ENCODE results near the gene VEGFD. TPM values are rescaled to one million over a fixed set of nuclear protein-coding genes. Genes with fewer than 3 reads are reported as not detected.

Gene VEGFD
- total and polyA plus RNA-seq, 2 of the 4 experiments (the other 2 are of a cell fraction): 0.18 to 0.19 TPM

GRCh38 chrX:15340867-15341266 lies 43.3 kb downstream of the VEGFD start:
- TF ChIP-seq USF2 (IDR thresholded peaks at IDR 0.05; ENCODE audit: low read depth, low read length) (no peak), CHD1 (IDR thresholded peaks at IDR 0.05; ENCODE audit: low read depth, low read length) (no peak), ELK1 (IDR thresholded peaks at IDR 0.05; ENCODE audit: borderline replicate concordance, low read depth, low read length) (no peak), RAD21 (IDR thresholded peaks at IDR 0.05; ENCODE audit: low read length) (no peak), MAZ (IDR thresholded peaks at IDR 0.05; ENCODE audit: borderline replicate concordance, low read depth, low read length) (no peak), CEBPB (IDR thresholded peaks at IDR 0.05; ENCODE audit: low read depth, low read length) (no peak), MXI1 (IDR thresholded peaks at IDR 0.05; ENCODE audit: borderline replicate concordance, low read depth, low read length) (no peak), POLR2A (IDR thresholded peaks at IDR 0.05; ENCODE audit: low read depth, low read length) (no peak), RCOR1 (IDR thresholded peaks at IDR 0.05; ENCODE audit: insufficient replicate concordance, low read length) (no peak), NFE2L2 (IDR thresholded peaks at IDR 0.05; ENCODE audit: low read depth, low read length) (no peak), FOS (IDR thresholded peaks at IDR 0.05; ENCODE audit: low read depth, low read length) (no peak), MAFK (IDR thresholded peaks at IDR 0.05; ENCODE audit: low read depth, low read length) (no peak), BHLHE40 (IDR thresholded peaks at IDR 0.05; ENCODE audit: low read depth, low read length) (no peak), SMC3 (IDR thresholded peaks at IDR 0.05; ENCODE audit: low read depth, low read length) (no peak), CTCF (conservative IDR thresholded peaks at IDR 0.05; ENCODE audit: low read depth, low read length) (no peak), RFX5 (IDR thresholded peaks at IDR 0.05; ENCODE audit: low read depth, low read length) (no peak)
- no peak overlapping the region for H4K91ac ChIP-seq (ENCODE audit: insufficient read depth, low read depth, low read length)
- no peak overlapping the region for H2BK20ac ChIP-seq (ENCODE audit: low read depth, low read length)
- DNase-seq (no peak), ATAC-seq (ENCODE audit: low read depth) (no peak)
- no TSS peak for BruUV-seq (replicated peaks)
- H3K4me1 ChIP-seq (ENCODE audit: control insufficient read depth, insufficient read depth, low read length): peaks cover 2% of the 10 kb centered on the region; the same call in 1 of the 2 replicates
- H2AK5ac ChIP-seq (ENCODE audit: low read depth, low read length): no peak overlapping the region
- CTCF ChIA-PET: no interaction called here
- no peak overlapping the region for H3K4me3 ChIP-seq (ENCODE audit: insufficient read depth, low read depth, low read length)
- no peak overlapping the region for H2BK5ac ChIP-seq (ENCODE audit: low read depth, low read length, poor library complexity, severe bottlenecking)
- H4K20me1 ChIP-seq (ENCODE audit: insufficient read depth, low read length): no peaks in the 10 kb centered on the region
- no peak overlapping the region for H2BK15ac ChIP-seq (ENCODE audit: low read depth, low read length)
- H3K9ac ChIP-seq (ENCODE audit: low read depth, low read length): no peak overlapping the region
- peaks cover 8% of the 10 kb centered on the region for H3K27me3 ChIP-seq (ENCODE audit: control insufficient read depth, insufficient read depth, low read length)
- H2BK120ac ChIP-seq (ENCODE audit: low read depth, low read length): no peak overlapping the region
- no peak overlapping the region for H4K5ac ChIP-seq (ENCODE audit: low read depth, low read length)
- H3K14ac ChIP-seq (replicated peaks; ENCODE audit: low read depth, low read length): no peak overlapping the region
- H3K4me2 ChIP-seq (ENCODE audit: low read depth, low read length): no peak overlapping the region
- no peak overlapping the region for H3K18ac ChIP-seq (ENCODE audit: low read depth, low read length)
- no peak overlapping the region for H2AK9ac ChIP-seq (replicated peaks; ENCODE audit: low read depth, low read length, poor library complexity)
- H3K36me3 ChIP-seq (ENCODE audit: control insufficient read depth, insufficient read depth, low read length): no peaks in the 10 kb centered on the region
- no peak overlapping the region for H3K4ac ChIP-seq (ENCODE audit: low read depth, low read length)
- in situ Hi-C loops (cut with MboI; ENCODE audit: low sequenced_read_pairs): loop anchor here (10.0 kb wide), 1 partner anchor 224 kb away; no protein-coding TSS in a partner anchor
- no peak overlapping the region for H4K8ac ChIP-seq (ENCODE audit: low read depth in 2 of 2, low read length in 2 of 2)
- H2AFZ ChIP-seq (replicated peaks; ENCODE audit: low read length, poor library complexity): no peak overlapping the region
- no peaks in the 10 kb centered on the region for H3K79me1 ChIP-seq (ENCODE audit: low read depth in 1 of 2, low read length in 2 of 2)
- H3K9me3 ChIP-seq (ENCODE audit: control insufficient read depth, insufficient read depth, low read length): no peaks in the 10 kb centered on the region
- H3K9me1 ChIP-seq (ENCODE audit: insufficient read depth, low read length): no peaks in the 10 kb centered on the region
- no peak overlapping the region for H3K27ac ChIP-seq (ENCODE audit: insufficient read depth, low read length)
- intact Hi-C loops (cut with micrococcal nuclease): loop anchor here (10.0 kb wide), 1 partner anchor 334 kb away; no protein-coding TSS in a partner anchor
- POLR2A ChIA-PET (ENCODE audit: unreplicated experiment): no interaction called here
- H3K56ac ChIP-seq (ENCODE audit: extremely low read depth, insufficient read depth, low read length): no peak overlapping the region
- H3K23ac ChIP-seq (ENCODE audit: low read depth, low read length): no peak overlapping the region
- no CpG with 5 or more reads among the region's 2 CpGs for WGBS, 2 experiments (ENCODE audit: extremely low coverage in 2 of 2, insufficient read length in 1 of 2)
- dilution Hi-C loops (cut with HindIII; ENCODE audit: low sequenced_read_pairs, unreplicated experiment): no loop called here

Data from IMR-90 (cell line).